OCI-LY3 (cell line): ENCODE results near the gene ZNF644.

ENCODE experiments used
- H2AFZ ChIP-seq: fragments of 200-600, 300-600 bp; shearing (Covaris generic); 2 replicates; pipeline ENCODE4 v1.6.0; 2014; ENCODE audit warnings: antibody characterized with exemption, low read depth, low read length
- H3K27ac ChIP-seq: fragments of 200-600, 300-600 bp; sonication (generic); 2 replicates; pipeline ENCODE4 v1.5.1; 2014; ENCODE audit warnings: mild to moderate bottlenecking, low read length, moderate library complexity, mixed read lengths
- H3K27me3 ChIP-seq: fragments of 200-600, 300-600 bp; sonication (generic); 2 replicates; pipeline ENCODE4 v1.6.1; 2014; ENCODE audit warnings: low read depth, low read length, mixed read lengths
- H3K36me3 ChIP-seq: fragments of 200-600, 300-600 bp; sonication (generic); replicated peaks from 2 replicates; pipeline ENCODE3; 2014; ENCODE audit warnings: low read depth, low read length, mixed read lengths
- H3K4me1 ChIP-seq: fragments of 300-600, 200-600 bp; sonication (generic); 2 replicates; pipeline ENCODE4 v1.6.1; 2014; ENCODE audit warnings: low read length, mixed read lengths
- H3K4me2 ChIP-seq: fragments of 200-600, 300-600 bp; sonication (generic); 2 replicates; pipeline ENCODE4 v1.6.1; 2014; ENCODE audit warnings: low read length, mixed read lengths
- H3K4me3 ChIP-seq: fragments of 300-600, 200-600 bp; sonication (generic); 2 replicates; pipeline ENCODE4 v1.5.1; 2014; ENCODE audit warnings: antibody characterized with exemption, mild to moderate bottlenecking, low read length, moderate library complexity
- H3K79me2 ChIP-seq: fragments of 300-600, 200-600 bp; shearing (Covaris generic); 2 replicates; pipeline ENCODE4 v1.6.1; 2014; ENCODE audit warnings: mild to moderate bottlenecking, low read length, mixed read lengths
- H3K9ac ChIP-seq: fragments of 300-600, 200-600 bp; shearing (Covaris generic); 2 replicates; pipeline ENCODE4 v1.6.0; 2014; ENCODE audit warnings: mild to moderate bottlenecking, low read length, moderate library complexity
- H3K9me3 ChIP-seq: fragments of 200-600, 300-600 bp; shearing (Covaris generic); 2 replicates; pipeline ENCODE4 v1.6.1; 2014; ENCODE audit warnings: low read length, mixed read lengths; ENCODE audit not compliant: insufficient read depth
- H4K20me1 ChIP-seq: fragments of 200-600, 300-600 bp; sonication (generic); 2 replicates; pipeline ENCODE4 v1.6.1; 2016; ENCODE audit warnings: low read length, mixed read lengths; ENCODE audit not compliant: insufficient read depth
- CTCF ChIP-seq: fragments of 200-600, 300-600 bp; sonication (generic); IDR thresholded peaks from 2 replicates; pipeline ENCODE4 v1.5.1; 2014; ENCODE audit warnings: antibody characterized with exemption, low read length, low read depth
- EZH2phosphoT487 ChIP-seq: fragments of 200-600 bp; shearing (Covaris generic); IDR thresholded peaks from 2 replicates; pipeline ENCODE4 v1.6.1; 2018; ENCODE audit warnings: antibody characterized with exemption, mixed run types, low read depth

ZNF644 gene

GRCh38 chr1:91007827-91008226 is 14.0 kb downstream of the ZNF644 start:
- no peaks in the 10 kb centered on the region for H3K9me3 ChIP-seq
- no peaks in the 10 kb centered on the region for H3K27me3 ChIP-seq
- TF ChIP-seq CTCF = no peak
- TF ChIP-seq EZH2phosphoT487 = no peak
- no peak overlapping the region for H3K4me3 ChIP-seq
- H3K4me1 ChIP-seq = no peaks in the 10 kb centered on the region
- peaks cover 96% of the 10 kb centered on the region for H3K79me2 ChIP-seq
- H4K20me1 ChIP-seq = peaks cover 85% of the 10 kb centered on the region
- no peak overlapping the region for H3K9ac ChIP-seq
- H3K36me3 ChIP-seq = peaks cover 36% of the 10 kb centered on the region
- H3K27ac ChIP-seq = no peak overlapping the region
- no peak overlapping the region for H3K4me2 ChIP-seq
- H2AFZ ChIP-seq = no peak overlapping the region

- Histone ChIP-seq H4K20me1 (peaks cover 78% of the 10 kb centered on the region), H3K4me1 (no peaks in the 10 kb centered on the region), H3K4me3 (no peak overlapping the region), H3K9ac (no peak overlapping the region), H3K36me3 (peaks cover 36% of the 10 kb centered on the region), H3K27ac (no peak overlapping the region), H3K9me3 (no peaks in the 10 kb centered on the region), H2AFZ (no peak overlapping the region), H3K27me3 (no peaks in the 10 kb centered on the region), H3K79me2 (peaks cover 92% of the 10 kb centered on the region), H3K4me2 (no peak overlapping the region)
- TF ChIP-seq EZH2phosphoT487 (no peak), CTCF (no peak)
Observed at GRCh38 chr1:91007092-91007491, 14.7 kb downstream of the ZNF644 start.

GRCh38 chr1:91006113-91006908 is 15.5 kb downstream of the ZNF644 start:
- H4K20me1 ChIP-seq = peaks cover 70% of the 10 kb centered on the region
- no peaks in the 10 kb centered on the region for H3K9me3 ChIP-seq
- peaks cover 33% of the 10 kb centered on the region for H3K36me3 ChIP-seq
- H3K4me2 ChIP-seq = no peak overlapping the region
- peaks cover 90% of the 10 kb centered on the region for H3K79me2 ChIP-seq
- no peak overlapping the region for H3K27ac ChIP-seq
- H3K9ac ChIP-seq = no peak overlapping the region
- H3K27me3 ChIP-seq = no peaks in the 10 kb centered on the region
- no peak for TF ChIP-seq CTCF
- TF ChIP-seq EZH2phosphoT487 = no peak
- H3K4me1 ChIP-seq = no peaks in the 10 kb centered on the region
- H3K4me3 ChIP-seq = no peak overlapping the region
- no peak overlapping the region for H2AFZ ChIP-seq

- Histone ChIP-seq H3K27me3 (no peaks in the 10 kb centered on the region), H2AFZ (no peak overlapping the region), H3K4me1 (no peaks in the 10 kb centered on the region), H4K20me1 (peaks cover 62% of the 10 kb centered on the region), H3K4me3 (no peak overlapping the region), H3K27ac (no peak overlapping the region), H3K9me3 (no peaks in the 10 kb centered on the region), H3K36me3 (peaks cover 33% of the 10 kb centered on the region), H3K4me2 (no peak overlapping the region), H3K79me2 (peaks cover 83% of the 10 kb centered on the region), H3K9ac (no peak overlapping the region)
- TF ChIP-seq CTCF (no peak), EZH2phosphoT487 (no peak)
Observed at GRCh38 chr1:91005285-91005684, 16.6 kb downstream of the ZNF644 start.
